ENCODE measurements around the gene PLCB3. TPM values are rescaled to one million over a fixed set of nuclear protein-coding genes. Genes with fewer than 3 reads are reported as not detected.

PLCB3 gene
- total and polyA plus RNA-seq, 2 donors (not counting 1 experiment from before 2014, with no cell fraction given): 17.2 to 37.2 TPM

- Histone ChIP-seq H2AFZ (ENCODE audit: low read length) (no peak overlapping the region), H3K79me2 (ENCODE audit: control insufficient read depth, insufficient read depth, low read length) (peaks cover 4% of the 10 kb centered on the region), H3K9me3 (ENCODE audit: control insufficient read depth, insufficient read depth, low read depth, low read length) (no peaks in the 10 kb centered on the region), H3K4me1 (ENCODE audit: control insufficient read depth, extremely low read depth, insufficient read depth, low read length) (peaks cover 7% of the 10 kb centered on the region), H3K9ac (ENCODE audit: insufficient read depth, low read length) (no peak overlapping the region), H3K4me2 (ENCODE audit: extremely low read depth, insufficient read depth, low read length) (peak overlapping the region; percentile 60), H3K36me3 (ENCODE audit: control insufficient read depth, insufficient read depth, low read length) (peaks cover 3% of the 10 kb centered on the region), H3K27ac (ENCODE audit: insufficient read depth, low read length) (no peak overlapping the region), H3K4me3 (replicated peaks in 1 of 4; ENCODE audit: control extremely low read depth in 1 of 4, insufficient read depth in 1 of 4, low read depth in 3 of 4, low read length in 4 of 4) (peak overlapping the region in 1 of 4 experiments; percentile 85), H3K27me3 (ENCODE audit: control insufficient read depth, insufficient read depth, low read length) (no peaks in the 10 kb centered on the region), H4K20me1 (ENCODE audit: control insufficient read depth, extremely low read depth, insufficient read depth, low read length) (no peaks in the 10 kb centered on the region)
- TF ChIP-seq EZH2 (IDR thresholded peaks at IDR 0.05; ENCODE audit: low read length, missing control alignments) (no peak), CTCF (conservative IDR thresholded peaks at IDR 0.05 in 1 of 2, IDR thresholded peaks at IDR 0.05 in 1 of 2; ENCODE audit: low read depth in 1 of 2, low read length in 2 of 2) (no peak)
- no peak for DNase-seq (ENCODE audit: low read depth in 2 of 2)
Observed at GRCh38 chr11:64283092-64283491, 31.8 kb downstream of the PLCB3 start.

- no peaks in the 10 kb centered on the region for H3K27me3 ChIP-seq (ENCODE audit: control insufficient read depth, insufficient read depth, low read length)
- peak within 1 kb of the TSS; percentile 77 for H2AFZ ChIP-seq (ENCODE audit: low read length)
- peak; percentile 85 to 91 for DNase-seq (ENCODE audit: low read depth in 2 of 2)
- H3K4me1 ChIP-seq (ENCODE audit: control insufficient read depth, extremely low read depth, insufficient read depth, low read length): peaks cover 7% of the 10 kb centered on the region
- H3K9ac ChIP-seq (ENCODE audit: insufficient read depth, low read length): peak within 1 kb of the TSS; percentile 85
- no peaks in the 10 kb centered on the region for H3K9me3 ChIP-seq (ENCODE audit: control insufficient read depth, insufficient read depth, low read depth, low read length)
- H3K79me2 ChIP-seq (ENCODE audit: control insufficient read depth, insufficient read depth, low read length): peaks cover 4% of the 10 kb centered on the region
- peak within 1 kb of the TSS; percentile 85 for H3K27ac ChIP-seq (ENCODE audit: insufficient read depth, low read length)
- H3K4me3 ChIP-seq (replicated peaks in 1 of 4; ENCODE audit: control extremely low read depth in 1 of 4, insufficient read depth in 1 of 4, low read depth in 3 of 4, low read length in 4 of 4): peak within 1 kb of the TSS; percentile 66 to 85 (median 78)
- peak within 1 kb of the TSS; percentile 98 for H3K4me2 ChIP-seq (ENCODE audit: extremely low read depth, insufficient read depth, low read length)
- H4K20me1 ChIP-seq (ENCODE audit: control insufficient read depth, extremely low read depth, insufficient read depth, low read length): no peaks in the 10 kb centered on the region
- H3K36me3 ChIP-seq (ENCODE audit: control insufficient read depth, insufficient read depth, low read length): peaks cover 3% of the 10 kb centered on the region
- TF ChIP-seq CTCF (conservative IDR thresholded peaks at IDR 0.05 in 1 of 2, IDR thresholded peaks at IDR 0.05 in 1 of 2; ENCODE audit: low read depth in 1 of 2, low read length in 2 of 2): no peak
- no peak for TF ChIP-seq EZH2 (IDR thresholded peaks at IDR 0.05; ENCODE audit: low read length, missing control alignments)
Observed at GRCh38 chr11:64284048-64284961, 33.0 kb downstream of the PLCB3 start, which contains the start of gene BAD. BAD (minus strand) TSS chr11:64284665; CDS start chr11:64284368, 297 bp downstream.

Data from fibroblast of lung (primary cell).